H54 (cell line): ENCODE results near the gene GRM4.

Experiments used
- DNase-seq: peaks from one replicate; pipeline ENCODE4 v3.0.0; 2011; ENCODE audit warnings: low spot score, mixed read lengths; ENCODE audit not compliant: insufficient read length
- FAIRE-seq: peaks from 3 replicates; lab custom pipeline; 2011; peaks lifted over from hg19 to GRCh38; lab: Jason Lieb, UNC
- POLR2A ChIP-seq: IDR thresholded peaks from 2 replicates; pipeline ENCODE4 v1.6.1; 2011; ENCODE audit warnings: low read depth, mild to moderate bottlenecking, low read length

GRM4 gene

GRCh38 chr6:34070315-34071135 lies 75.4 kb downstream of the GRM4 start:
- no peak for FAIRE-seq
- TF ChIP-seq POLR2A = no peak
- DNase-seq = no peak

GRCh38 chr6:34068462-34069044 lies 77.3 kb downstream of the GRM4 start:
- DNase-seq (no peak), FAIRE-seq (no peak)
- no peak for TF ChIP-seq POLR2A

- FAIRE-seq = no peak
- DNase-seq = no peak
Measured at GRCh38 chr6:34067814-34068213, 78.1 kb downstream of the GRM4 start.

GRCh38 chr6:34066772-34067770 lies 78.8 kb downstream of the GRM4 start:
- DNase-seq (no peak), FAIRE-seq (no peak)
- no peak for TF ChIP-seq POLR2A

More at GRCh38 chr6:34067814-34068213, 78.1 kb downstream of the GRM4 start:
- TF ChIP-seq POLR2A = no peak

GRCh38 chr6:34066218-34066571 lies 79.7 kb downstream of the GRM4 start:
- DNase-seq = no peak
- no peak for TF ChIP-seq POLR2A
- FAIRE-seq = no peak

- TF ChIP-seq POLR2A = no peak
- DNase-seq (no peak), FAIRE-seq (no peak)
Measured at GRCh38 chr6:34065466-34066217, 80.2 kb downstream of the GRM4 start.

GRCh38 chr6:34064675-34065074 lies 81.2 kb downstream of the GRM4 start:
- DNase-seq (no peak), FAIRE-seq (no peak)
- no peak for TF ChIP-seq POLR2A

- no peak for DNase-seq
- no peak for TF ChIP-seq POLR2A
- FAIRE-seq = no peak
Measured at GRCh38 chr6:34063651-34064050, 82.2 kb downstream of the GRM4 start.

- no peak for FAIRE-seq
- no peak for TF ChIP-seq POLR2A
- no peak for DNase-seq
Measured at GRCh38 chr6:34062815-34063214, 83.1 kb downstream of the GRM4 start.

GRCh38 chr6:34062156-34062555 lies 83.7 kb downstream of the GRM4 start:
- no peak for DNase-seq
- no peak for TF ChIP-seq POLR2A
- FAIRE-seq = no peak

- DNase-seq (no peak), FAIRE-seq (no peak)
- TF ChIP-seq POLR2A = no peak
Measured at GRCh38 chr6:34061348-34061747, 84.5 kb downstream of the GRM4 start.

GRCh38 chr6:34059914-34060313 lies 86.0 kb downstream of the GRM4 start:
- TF ChIP-seq POLR2A = no peak

GRCh38 chr6:34059136-34059731 lies 86.7 kb downstream of the GRM4 start:
- no peak for TF ChIP-seq POLR2A
- FAIRE-seq = no peak
- DNase-seq = no peak

More at GRCh38 chr6:34059914-34060313, 86.0 kb downstream of the GRM4 start:
- DNase-seq (no peak), FAIRE-seq (no peak)
